Subcutaneous adipose tissue (tissue), 4 donors: Measurements from ENCODE around the gene SUV39H1. TPM values are rescaled to one million over a fixed set of nuclear protein-coding genes. Genes with fewer than 3 reads are reported as not detected.

ENCODE experiments used
- CTCF ChIP-seq: fragments of 450-650 bp; IDR thresholded peaks from one replicate; pipeline ENCODE4 v1.5.1; 2016; ENCODE audit warnings: low read depth, mild to moderate bottlenecking, control low read depth, antibody characterized with exemption, moderate library complexity
- total RNA-seq, 4 donors: library from RNA; depleted of rRNA; stranded (reverse); fragments of >200 nt; gene quantifications; one replicate each; pipeline ENCODE4 v1.1.0, GENCODE V29; 2016

Gene SUV39H1
- 10 to 100 TPM in 1 of 4 donors, 1 to 10 TPM in 3; 2.7 to 15.4 (median 6.0) TPM for total RNA-seq

DNA sequence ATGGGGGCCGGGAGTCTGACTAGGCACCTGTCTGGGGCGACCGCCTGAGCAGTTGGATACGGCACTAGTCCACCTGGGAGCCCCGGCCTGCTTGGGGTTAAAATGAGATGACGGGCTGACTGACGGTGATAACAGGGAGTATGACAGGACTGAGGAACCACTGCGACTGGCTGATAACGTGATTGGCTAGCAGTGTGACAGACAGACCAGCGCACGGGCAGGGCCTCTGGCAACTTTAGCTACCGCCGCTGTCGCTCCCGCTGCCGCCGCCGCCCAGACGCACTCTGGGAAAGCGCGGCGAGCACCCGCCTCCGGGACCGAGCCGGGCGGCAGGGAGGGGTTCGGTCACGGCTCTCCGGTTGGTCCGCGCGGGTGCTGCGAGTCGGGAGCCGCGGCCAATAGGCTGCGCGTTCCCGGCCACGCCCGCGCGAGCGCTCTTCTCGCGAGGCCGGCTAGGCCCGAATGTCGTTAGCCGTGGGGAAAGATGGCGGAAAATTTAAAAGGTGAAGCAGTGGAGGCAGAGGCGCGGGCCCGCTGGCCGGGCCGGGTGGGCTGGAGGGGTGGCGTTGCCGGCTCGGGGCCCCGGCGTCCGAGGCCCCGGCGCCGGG, at the start of gene SUV39H1:
Gene SUV39H1, plus strand, starts transcription at position 434 of the 608 bp plus-strand sequence. Its CDS starts 51 bp downstream, at position 485.
- TF ChIP-seq CTCF = no peak

- no peak for TF ChIP-seq CTCF
Observed at GRCh38 chrX:48648336-48648751, 48.2 kb upstream of the SUV39H1 start.

DNA sequence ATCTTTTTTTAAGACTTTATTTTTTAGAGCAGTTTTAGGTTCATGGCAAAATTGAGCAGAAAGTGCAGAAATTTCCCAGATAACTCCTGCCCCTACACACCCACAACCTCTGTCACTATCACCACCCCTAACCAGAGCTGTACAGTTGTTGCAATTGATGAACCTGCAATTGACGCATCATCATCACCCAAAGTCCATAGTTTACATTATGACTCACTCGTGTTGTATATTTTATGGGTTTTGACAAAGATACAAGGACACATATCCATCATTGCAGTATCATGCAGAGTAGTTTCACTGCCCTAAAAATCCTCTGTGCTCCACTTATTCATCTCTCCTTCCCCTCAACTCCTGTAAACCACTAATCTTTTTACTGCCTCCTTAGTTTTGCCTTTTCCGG, 47.4 kb upstream of the SUV39H1 start:
- TF ChIP-seq CTCF = no peak

GRCh38 chrX:48663241-48663640, 33.3 kb upstream of the SUV39H1 start:
- TF ChIP-seq CTCF = no peak

DNA sequence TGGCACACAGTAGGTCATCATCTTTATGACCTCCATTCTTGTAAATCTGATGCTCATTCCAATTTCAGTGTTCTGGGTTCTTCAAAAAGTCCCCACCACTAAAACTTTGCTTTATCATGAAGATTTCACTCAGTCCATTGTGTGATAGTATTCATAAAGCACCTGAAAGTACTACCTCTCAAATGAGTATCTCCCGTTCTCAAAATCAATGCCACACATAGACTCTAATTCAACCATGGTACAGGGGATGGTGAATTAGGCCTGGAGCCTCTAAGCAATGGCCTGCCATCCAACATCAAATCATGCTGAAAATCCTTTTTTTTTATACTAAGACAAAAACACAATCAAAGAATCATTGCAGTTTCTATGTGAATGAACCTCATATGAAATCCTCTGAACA, 32.4 kb upstream of the SUV39H1 start:
- no peak for TF ChIP-seq CTCF

GRCh38 chrX:48665991-48666390, 30.5 kb upstream of the SUV39H1 start:
- TF ChIP-seq CTCF = no peak

- TF ChIP-seq CTCF = no peak
Observed at GRCh38 chrX:48666649-48667048, 29.9 kb upstream of the SUV39H1 start.
